Endothelial cell of hepatic sinusoid (primary cell): ENCODE results near the gene DRG1.
"Not testable (repeated sequence)": the region's sequence is repeated elsewhere in the genome, so short reads cannot be mapped to it uniquely, and the experiment has no call there.

Experiments used
- in situ Hi-C: cut with HindIII; loops from 2 replicates; pipeline ENCODE4 v1.10.0; 2017; ENCODE audit warnings: low sequenced_read_pairs

Gene DRG1

GRCh38 chr22:31441652-31442051 is 42.2 kb downstream of the DRG1 start:
- in situ Hi-C loops, result no loop called here

- in situ Hi-C loops, result no loop called here
Measured at GRCh38 chr22:31442768-31443489, 43.5 kb downstream of the DRG1 start.

GRCh38 chr22:31443516-31443915 is 44.1 kb downstream of the DRG1 start:
- in situ Hi-C loops, result no loop called here

GRCh38 chr22:31445642-31446041 is 46.2 kb downstream of the DRG1 start:
- in situ Hi-C loops, result no loop called here

- in situ Hi-C loops, result no loop called here
Measured at GRCh38 chr22:31446208-31446607, 46.8 kb downstream of the DRG1 start.

GRCh38 chr22:31446767-31447166 is 47.4 kb downstream of the DRG1 start:
- in situ Hi-C loops, result no loop called here

- in situ Hi-C loops, result no loop called here
Measured at GRCh38 chr22:31447337-31447736, 47.9 kb downstream of the DRG1 start.

- in situ Hi-C loops, result no loop called here
Measured at GRCh38 chr22:31448382-31448781, 49.0 kb downstream of the DRG1 start.

GRCh38 chr22:31449506-31449905 is 50.1 kb downstream of the DRG1 start:
- in situ Hi-C loops, result no loop called here

GRCh38 chr22:31451709-31452571 is 52.5 kb downstream of the DRG1 start:
- in situ Hi-C loops, result no loop called here

- in situ Hi-C loops, result no loop called here
Measured at GRCh38 chr22:31461699-31462098, 62.3 kb downstream of the DRG1 start.

- in situ Hi-C loops, result no loop called here
Measured at GRCh38 chr22:31465307-31465706, 65.9 kb downstream of the DRG1 start.

- in situ Hi-C loops, result no loop called here
Measured at GRCh38 chr22:31474743-31475142, 75.3 kb downstream of the DRG1 start.

GRCh38 chr22:31475800-31476199 is 76.4 kb downstream of the DRG1 start:
- in situ Hi-C loops, result no loop called here

GRCh38 chr22:31477329-31477728 is 77.9 kb downstream of the DRG1 start:
- in situ Hi-C loops, result no loop called here

GRCh38 chr22:31481129-31481528 is 81.7 kb downstream of the DRG1 start:
- in situ Hi-C loops, result no loop called here

- in situ Hi-C loops, result not testable (repeated sequence)
Measured at GRCh38 chr22:31482470-31482869, 83.1 kb downstream of the DRG1 start.
